K562 (cell line): ENCODE data around the gene VPS16. TPM values are rescaled to one million over a fixed set of nuclear protein-coding genes. Genes with fewer than 3 reads are reported as not detected.

ENCODE experiments used
- ATAC-seq: fragments of 200-7000 bp; cut with Tn5 transposase; 3 replicates; pipeline ENCODE4 v1.9.1; 2020; ENCODE audit warnings: moderate library complexity
- BruUV-seq: library from RNA; stranded (reverse); fragments of 400-500 nt; replicated peaks from 2 replicates; lab custom pipeline; 2021; lab: Mats Ljungman, UMichigan
- CTCF ChIA-PET: fragments of 300-600 bp; formaldehyde crosslinking; extraction: SDS; loops from one replicate; lab custom pipeline; 2021; ENCODE audit warnings: low intra/inter-chr PET ratio; lab: Yijun Ruan, JAX
- POLR2A ChIA-PET: fragments of 300-600, 350-650 bp; sonication (Branson Sonifier 250); formaldehyde crosslinking; extraction: SDS; loops from one replicate; lab custom pipeline; 2021; ENCODE audit warnings: antibody characterized with exemption, inconsistent platforms; lab: Yijun Ruan, JAX
- DNase-seq, 4 experiments: peaks; one replicate each; pipeline versions ENCODE4 v3.0.0 to v3.0.0-alpha.2; 2011 to 2018; ENCODE audit warnings: low spot score in 3 of 4, mixed read lengths in 3 of 4; ENCODE audit errors: extremely low read depth in 1 of 4
- FAIRE-seq: peaks from 2 replicates; lab custom pipeline; 2011; peaks lifted over from hg19 to GRCh38; lab: Jason Lieb, UNC
- H2AFZ ChIP-seq: 2 replicates; pipeline ENCODE4 v1.6.0; 2011; ENCODE audit warnings: low read depth, low read length, control low read depth, inconsistent platforms
- H3K27ac ChIP-seq: fragments of 200-600 bp; 3 replicates; pipeline ENCODE4 v1.8.0; 2011; ENCODE audit warnings: low read depth, mild to moderate bottlenecking, control low read depth, inconsistent platforms, low read length, moderate library complexity, mixed read lengths; ENCODE audit errors: extremely low read depth
- H3K27me3 ChIP-seq, 2 experiments: fragments of 300-600 bp in 1 of 2; 2 replicates in 1 of 2; 3 replicates in 1 of 2; pipeline versions ENCODE4 v1.6.0 to v1.8.0; 2011; ENCODE audit warnings: inconsistent platforms in 2 of 2, low read length in 2 of 2, mild to moderate bottlenecking in 1 of 2, mixed read lengths in 1 of 2, moderate library complexity in 1 of 2; ENCODE audit not compliant: control insufficient read depth in 2 of 2, insufficient read depth in 2 of 2
- H3K36me3 ChIP-seq: fragments of 300-600 bp; 3 replicates; pipeline ENCODE4 v1.8.0; 2011; ENCODE audit warnings: mild to moderate bottlenecking, low read length, inconsistent platforms; ENCODE audit not compliant: control insufficient read depth, insufficient read depth
- H3K4me1 ChIP-seq, 2 experiments: fragments of 200-600 bp in 1 of 2; replicated peaks in 1 of 2; 2 replicates in 1 of 2; 3 replicates in 1 of 2; pipeline versions ENCODE4 v1.5.1 to v1.8.0; 2011; ENCODE audit warnings: inconsistent platforms in 2 of 2, low read length in 2 of 2, mild to moderate bottlenecking in 1 of 2, mixed read lengths in 1 of 2, moderate library complexity in 1 of 2; ENCODE audit not compliant: control insufficient read depth in 2 of 2, insufficient read depth in 2 of 2
- H3K4me2 ChIP-seq: 2 replicates; pipeline ENCODE4 v1.6.1; 2011; ENCODE audit warnings: low read length, control low read depth, inconsistent platforms, mixed read lengths; ENCODE audit not compliant: insufficient read depth
- H3K4me3 ChIP-seq: fragments of 200-600 bp; sonication (generic), shearing (Covaris generic); 2 replicates; pipeline ENCODE4 v1.5.1; 2016; ENCODE audit warnings: control low read depth, inconsistent platforms
- H3K79me2 ChIP-seq: fragments of 200-600 bp; 3 replicates; pipeline ENCODE4 v1.8.0; 2011; ENCODE audit warnings: low read length, inconsistent platforms; ENCODE audit not compliant: control insufficient read depth, insufficient read depth
- H3K9ac ChIP-seq, 2 experiments: 2 replicates each; pipeline versions ENCODE4 v1.6.0 to v1.6.1; 2011; ENCODE audit warnings: low read depth in 2 of 2, low read length in 2 of 2, control low read depth in 1 of 2, inconsistent platforms in 1 of 2, mild to moderate bottlenecking in 1 of 2, mixed read lengths in 1 of 2; ENCODE audit not compliant: insufficient read depth in 1 of 2
- H3K9me1 ChIP-seq: one replicate; pipeline ENCODE4 v1.6.0; 2011; ENCODE audit warnings: inconsistent platforms, mild to moderate bottlenecking, low read length, moderate library complexity; ENCODE audit not compliant: control insufficient read depth, insufficient read depth
- H3K9me3 ChIP-seq: replicated peaks from 2 replicates; pipeline ENCODE4 v1.5.1; 2011; ENCODE audit warnings: low read depth, low read length, inconsistent platforms; ENCODE audit not compliant: control insufficient read depth, insufficient read depth
- H4K20me1 ChIP-seq: replicated peaks from 2 replicates; pipeline ENCODE4 v1.6.1; 2011; ENCODE audit warnings: low read length, inconsistent platforms, mixed read lengths; ENCODE audit not compliant: control insufficient read depth, insufficient read depth
- GABPA ChIP-seq: fragments of 200-800 bp; sonication (Bioruptor generic); conservative IDR thresholded peaks from 2 replicates; pipeline ENCODE4 v1.6.1; 2016; ENCODE audit warnings: low read depth, missing genetic modification characterization, missing compliant biosample characterization
- HDGF ChIP-seq: fragments of 450-650 bp; IDR thresholded peaks from 2 replicates; pipeline ENCODE4 v1.6.1; 2016
- POLR2A ChIP-seq: fragments of 450-650 bp; conservative IDR thresholded peaks from 2 replicates; pipeline ENCODE4 v1.6.1; 2016
- SP1 ChIP-seq: sonication (generic); formaldehyde crosslinking; IDR thresholded peaks from 2 replicates; pipeline ENCODE4 v1.8.1; 2022; ENCODE audit warnings: mild to moderate bottlenecking, missing genetic modification reagents
- TCF3 ChIP-seq: sonication (generic); formaldehyde crosslinking; IDR thresholded peaks from 2 replicates; pipeline ENCODE4 v1.4.0; 2020; ENCODE audit warnings: mild to moderate bottlenecking, missing genetic modification reagents
- TFAP4 ChIP-seq: sonication (generic); formaldehyde crosslinking; IDR thresholded peaks from 2 replicates; pipeline ENCODE4 v1.8.0; 2022; ENCODE audit warnings: missing genetic modification reagents, mild to moderate bottlenecking, moderate library complexity, borderline replicate concordance
- ZNF408 ChIP-seq: fragments of 250-450 bp; sonication (Bioruptor Pico); IDR thresholded peaks from 2 replicates; pipeline ENCODE4 v1.4.0; 2020; ENCODE audit warnings: low read depth, mild to moderate bottlenecking, moderate library complexity
- ZNF507 ChIP-seq: conservative IDR thresholded peaks from 2 replicates; pipeline ENCODE4 v1.6.1; 2017; ENCODE audit warnings: missing genetic modification characterization, missing compliant biosample characterization
- WGBS: fragments of 100-300 bp; shearing (Covaris generic); methylation state at CpG from one replicate; pipeline ENCODE4 v1.1.6; 2016; ENCODE audit warnings: low coverage, mixed read lengths; ENCODE audit not compliant: insufficient coverage; ENCODE audit errors: missing lambda C conversion rate; 5-methylcytosine and 5-hydroxymethylcytosine counted together
- in situ Hi-C: fragments of 300-500 bp; cut with MboI; formaldehyde crosslinking; loops from 4 replicates; pipeline ENCODE4 v1.15.0; 2018; ENCODE audit warnings: inconsistent platforms, mixed read lengths
- intact Hi-C: fragments of 100-400 bp; cut with micrococcal nuclease; formaldehyde crosslinking; loops from 2 replicates; pipeline ENCODE4 v1.14.2; 2022
- polyA plus RNA-seq, 8 experiments: library from polyadenylated mRNA; depleted of rRNA in 4 of 8; stranded (reverse) in 5 of 8; unstranded in 3 of 8; fragments of >200 nt; fragmentation: Nextera tagmentation in 2 of 8; fragmentation: Illumina TruSeq in 1 of 8; extraction: Ambion mirVana in 2 of 8; extraction: Trizol in 1 of 8; gene quantifications; 2 replicates each; pipeline versions ENCODE4 v1.2.1 to v1.2.3, GENCODE V29; 2011 to 2014; ENCODE audit warnings: inconsistent platforms in 1 of 8, missing spikeins in 1 of 8
- total RNA-seq, 7 experiments: library from RNA; depleted of rRNA in 6 of 7; stranded (reverse); fragments of >200 nt in 6 of 7; fragmentation: Illumina TruSeq in 2 of 7; extraction: Trizol in 2 of 7; gene quantifications; 2 replicates each; pipeline versions ENCODE4 v1.2.1 to v1.2.3, GENCODE V29; 2011 to 2021; ENCODE audit warnings: low replicate concordance in 1 of 7
- TF ChIP-seq, protein P1 (sequence below), 2 experiments: fragments of 450-650 bp; IDR thresholded peaks; 2 replicates each; pipeline ENCODE4 v1.6.1; 2016; ENCODE audit warnings: mild to moderate bottlenecking in 2 of 2, borderline replicate concordance in 1 of 2, low read depth in 1 of 2, moderate library complexity in 1 of 2
- TF ChIP-seq, protein P2 (sequence below): fragments of 250-450 bp; sonication (Bioruptor Pico); IDR thresholded peaks from 2 replicates; pipeline ENCODE4 v1.9.0; 2021; ENCODE audit warnings: mild to moderate bottlenecking, inconsistent platforms

VPS16 gene
- total and polyA plus RNA-seq, 9 of the 15 experiments (the other 6 are each of a cell fraction or from before 2014, with no cell fraction given): 6.8 to 24.7 (median 14.0) TPM

GRCh38 chr20:2837221-2837960, 3.2 kb upstream of the VPS16 start:
- Histone ChIP-seq H3K79me2 (peaks cover 3% of the 10 kb centered on the region; the same call in 1 of the 3 replicates), H2AFZ (no peak overlapping the region), H3K9me1 (no peaks in the 10 kb centered on the region), H3K27ac (no peak overlapping the region), H3K36me3 (no peaks in the 10 kb centered on the region), H3K4me2 (no peak overlapping the region), H3K9me3 (no peaks in the 10 kb centered on the region), H3K4me3 (no peak overlapping the region), H3K4me1 (peaks cover 9 to 25% of the 10 kb centered on the region in 2 experiments; a peak in 4 of 5 replicates), H3K27me3 (no peaks in the 10 kb centered on the region), H4K20me1 (no peaks in the 10 kb centered on the region), H3K9ac (no peak overlapping the region)
- ChIA-PET CTCF (no interaction called here), POLR2A (interaction anchor here (0.7 kb wide), 1 partner anchor 10 kb away, joined by 4 read pairs; no protein-coding TSS in a partner anchor)
- intact Hi-C loops: no loop called here
- FAIRE-seq (no peak), ATAC-seq (no peak), DNase-seq (peak in 1 of 4 experiments; percentile 1)
- in situ Hi-C loops: no loop called here
- 20% methylated on average over 5 of the region's 6 CpGs for WGBS
- no TSS peak for BruUV-seq
- TF ChIP-seq HDGF: no peak
- no peak for TF ChIP-seq TFAP4 (CRISPR knock-in tag)
- no peak for TF ChIP-seq TCF3 (CRISPR knock-in tag)
- TF ChIP-seq SP1 (CRISPR knock-in tag): no peak
- TF ChIP-seq, protein P1, sequence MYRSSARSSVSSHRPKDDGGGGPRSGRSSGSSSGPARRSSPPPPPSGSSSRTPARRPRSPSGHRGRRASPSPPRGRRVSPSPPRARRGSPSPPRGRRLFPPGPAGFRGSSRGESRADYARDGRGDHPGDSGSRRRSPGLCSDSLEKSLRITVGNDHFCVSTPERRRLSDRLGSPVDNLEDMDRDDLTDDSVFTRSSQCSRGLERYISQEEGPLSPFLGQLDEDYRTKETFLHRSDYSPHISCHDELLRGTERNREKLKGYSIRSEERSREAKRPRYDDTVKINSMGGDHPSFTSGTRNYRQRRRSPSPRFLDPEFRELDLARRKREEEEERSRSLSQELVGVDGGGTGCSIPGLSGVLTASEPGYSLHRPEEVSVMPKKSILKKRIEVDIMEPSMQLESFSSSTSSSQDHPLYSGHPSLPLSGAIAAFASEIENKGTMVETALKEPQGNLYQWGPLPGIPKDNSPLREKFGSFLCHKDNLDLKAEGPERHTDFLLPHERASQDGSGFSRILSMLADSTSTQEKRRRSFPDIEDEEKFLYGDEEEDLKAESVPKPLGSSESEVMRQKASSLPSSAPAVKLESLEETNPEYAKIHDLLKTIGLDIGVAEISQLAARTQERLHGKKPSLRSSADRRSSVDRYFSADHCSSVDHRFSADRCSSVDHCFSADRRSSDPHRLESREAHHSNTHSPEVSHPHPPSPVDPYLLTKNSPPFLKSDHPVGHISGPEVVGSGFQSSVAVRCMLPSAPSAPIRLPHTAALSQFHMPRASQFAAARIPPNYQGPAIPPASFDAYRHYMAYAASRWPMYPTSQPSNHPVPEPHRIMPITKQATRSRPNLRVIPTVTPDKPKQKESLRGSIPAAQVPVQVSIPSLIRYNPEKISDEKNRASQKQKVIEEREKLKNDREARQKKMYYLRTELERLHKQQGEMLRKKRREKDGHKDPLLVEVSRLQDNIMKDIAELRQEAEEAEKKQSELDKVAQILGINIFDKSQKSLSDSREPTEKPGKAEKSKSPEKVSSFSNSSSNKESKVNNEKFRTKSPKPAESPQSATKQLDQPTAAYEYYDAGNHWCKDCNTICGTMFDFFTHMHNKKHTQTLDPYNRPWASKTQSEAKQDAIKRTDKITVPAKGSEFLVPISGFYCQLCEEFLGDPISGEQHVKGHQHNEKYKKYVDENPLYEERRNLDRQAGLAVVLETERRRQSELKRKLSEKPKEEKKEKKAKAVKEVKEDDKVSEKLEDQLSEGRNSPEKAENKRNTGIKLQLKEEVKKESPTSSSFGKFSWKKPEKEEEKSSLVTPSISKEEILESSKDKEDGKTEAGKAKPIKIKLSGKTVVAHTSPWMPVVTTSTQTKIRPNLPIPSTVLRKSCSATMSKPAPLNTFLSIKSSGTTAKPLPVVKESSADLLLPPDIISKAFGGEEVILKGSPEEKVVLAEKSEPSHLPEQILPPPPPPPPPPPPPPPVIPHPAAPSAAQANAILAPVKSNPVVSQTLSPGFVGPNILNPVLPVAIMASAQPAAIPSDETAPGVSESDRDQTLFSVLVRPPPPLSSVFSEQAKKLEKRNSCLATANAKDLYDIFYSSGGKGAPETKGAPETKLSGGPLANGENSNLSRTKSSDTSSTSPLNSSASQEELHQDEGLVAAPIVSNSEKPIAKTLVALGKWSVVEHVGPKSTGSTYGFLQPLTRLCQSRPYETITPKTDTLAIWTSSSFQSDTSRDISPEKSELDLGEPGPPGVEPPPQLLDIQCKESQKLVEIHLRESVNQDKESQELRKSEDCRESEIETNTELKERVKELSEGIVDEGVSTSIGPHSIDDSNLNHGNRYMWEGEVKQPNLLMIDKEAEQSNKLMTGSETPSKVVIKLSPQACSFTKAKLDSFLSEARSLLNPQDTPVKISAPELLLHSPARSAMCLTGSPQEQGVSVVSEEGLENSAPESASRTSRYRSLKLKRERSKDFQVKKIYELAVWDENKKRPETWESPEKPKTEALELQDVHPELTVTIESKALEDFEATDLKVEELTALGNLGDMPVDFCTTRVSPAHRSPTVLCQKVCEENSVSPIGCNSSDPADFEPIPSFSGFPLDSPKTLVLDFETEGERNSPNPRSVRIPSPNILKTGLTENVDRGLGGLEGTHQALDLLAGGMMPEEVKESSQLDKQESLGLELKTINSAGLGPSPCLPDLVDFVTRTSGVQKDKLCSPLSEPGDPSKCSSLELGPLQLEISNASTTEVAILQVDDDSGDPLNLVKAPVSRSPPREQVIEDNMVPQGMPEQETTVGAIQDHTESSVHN (IDR thresholded peaks at IDR 0.05; ENCODE audit: borderline replicate concordance in 1 of 2, low read depth in 1 of 2): no peak
- TF ChIP-seq ZNF408 (CRISPR knock-in tag): no peak
- TF ChIP-seq ZNF507 (tag): no peak
- TF ChIP-seq, protein P2, sequence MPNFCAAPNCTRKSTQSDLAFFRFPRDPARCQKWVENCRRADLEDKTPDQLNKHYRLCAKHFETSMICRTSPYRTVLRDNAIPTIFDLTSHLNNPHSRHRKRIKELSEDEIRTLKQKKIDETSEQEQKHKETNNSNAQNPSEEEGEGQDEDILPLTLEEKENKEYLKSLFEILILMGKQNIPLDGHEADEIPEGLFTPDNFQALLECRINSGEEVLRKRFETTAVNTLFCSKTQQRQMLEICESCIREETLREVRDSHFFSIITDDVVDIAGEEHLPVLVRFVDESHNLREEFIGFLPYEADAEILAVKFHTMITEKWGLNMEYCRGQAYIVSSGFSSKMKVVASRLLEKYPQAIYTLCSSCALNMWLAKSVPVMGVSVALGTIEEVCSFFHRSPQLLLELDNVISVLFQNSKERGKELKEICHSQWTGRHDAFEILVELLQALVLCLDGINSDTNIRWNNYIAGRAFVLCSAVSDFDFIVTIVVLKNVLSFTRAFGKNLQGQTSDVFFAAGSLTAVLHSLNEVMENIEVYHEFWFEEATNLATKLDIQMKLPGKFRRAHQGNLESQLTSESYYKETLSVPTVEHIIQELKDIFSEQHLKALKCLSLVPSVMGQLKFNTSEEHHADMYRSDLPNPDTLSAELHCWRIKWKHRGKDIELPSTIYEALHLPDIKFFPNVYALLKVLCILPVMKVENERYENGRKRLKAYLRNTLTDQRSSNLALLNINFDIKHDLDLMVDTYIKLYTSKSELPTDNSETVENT: no peak
- TF ChIP-seq GABPA (tag): no peak
- TF ChIP-seq POLR2A: no peak
